Measurements from ENCODE around the gene ANKH. TPM values are rescaled to one million over a fixed set of nuclear protein-coding genes. Genes with fewer than 3 reads are reported as not detected.

The ANKH gene
- total and polyA plus RNA-seq, 10 donors: 9.0 to 87.3 (median 46.7) TPM

DNA sequence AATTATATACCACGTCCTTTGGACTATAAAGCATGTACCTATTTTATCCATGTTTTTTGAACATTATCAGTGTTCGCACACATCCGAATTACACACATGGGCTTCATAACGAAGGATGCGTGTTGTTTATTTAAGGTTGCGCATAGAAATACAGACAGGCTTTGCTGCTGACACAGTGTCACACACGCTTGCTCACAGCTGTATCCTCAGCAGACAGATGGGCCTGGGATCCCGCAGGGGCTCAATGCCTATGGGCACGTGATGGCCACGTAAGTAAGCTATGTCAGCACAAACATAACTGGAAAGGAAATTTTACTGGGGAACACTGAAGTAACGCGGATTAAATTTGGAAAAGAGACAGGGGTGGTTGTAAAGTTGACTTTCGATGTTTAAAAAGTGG lies 130.4 kb downstream of the ANKH start:
- Histone ChIP-seq H3K36me3 (peaks cover 0 to 90% (median 16%) of the 10 kb centered on the region in 6 donors), H3K9me3 (no peaks in the 10 kb centered on the region), H3K4me3 (no peak overlapping the region), H3K4me1 (peaks cover 0 to 22% (median 12%) of the 10 kb centered on the region in 6 donors), H3K27ac (no peak overlapping the region), H3K27me3 (replicated peaks in 1 of 7) (no peaks in the 10 kb centered on the region)
- TF ChIP-seq, protein P1, sequence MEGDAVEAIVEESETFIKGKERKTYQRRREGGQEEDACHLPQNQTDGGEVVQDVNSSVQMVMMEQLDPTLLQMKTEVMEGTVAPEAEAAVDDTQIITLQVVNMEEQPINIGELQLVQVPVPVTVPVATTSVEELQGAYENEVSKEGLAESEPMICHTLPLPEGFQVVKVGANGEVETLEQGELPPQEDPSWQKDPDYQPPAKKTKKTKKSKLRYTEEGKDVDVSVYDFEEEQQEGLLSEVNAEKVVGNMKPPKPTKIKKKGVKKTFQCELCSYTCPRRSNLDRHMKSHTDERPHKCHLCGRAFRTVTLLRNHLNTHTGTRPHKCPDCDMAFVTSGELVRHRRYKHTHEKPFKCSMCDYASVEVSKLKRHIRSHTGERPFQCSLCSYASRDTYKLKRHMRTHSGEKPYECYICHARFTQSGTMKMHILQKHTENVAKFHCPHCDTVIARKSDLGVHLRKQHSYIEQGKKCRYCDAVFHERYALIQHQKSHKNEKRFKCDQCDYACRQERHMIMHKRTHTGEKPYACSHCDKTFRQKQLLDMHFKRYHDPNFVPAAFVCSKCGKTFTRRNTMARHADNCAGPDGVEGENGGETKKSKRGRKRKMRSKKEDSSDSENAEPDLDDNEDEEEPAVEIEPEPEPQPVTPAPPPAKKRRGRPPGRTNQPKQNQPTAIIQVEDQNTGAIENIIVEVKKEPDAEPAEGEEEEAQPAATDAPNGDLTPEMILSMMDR (IDR thresholded peaks at IDR 0.05 in 8 of 11, conservative IDR thresholded peaks at IDR 0.05 in 3 of 11): no peak
- TF ChIP-seq POLR2AphosphoS5 (IDR thresholded peaks at IDR 0.05): no peak
- TF ChIP-seq POLR2A (IDR thresholded peaks at IDR 0.05): no peak
- WGBS, 5 donors: 94 to 98% (median 97%) methylated on average over 13 of the region's 13 CpGs
- DNase-seq: no peak
- intact Hi-C loops (cut with DNase I; ENCODE audit: low total_unique reads): no loop called here

DNA sequence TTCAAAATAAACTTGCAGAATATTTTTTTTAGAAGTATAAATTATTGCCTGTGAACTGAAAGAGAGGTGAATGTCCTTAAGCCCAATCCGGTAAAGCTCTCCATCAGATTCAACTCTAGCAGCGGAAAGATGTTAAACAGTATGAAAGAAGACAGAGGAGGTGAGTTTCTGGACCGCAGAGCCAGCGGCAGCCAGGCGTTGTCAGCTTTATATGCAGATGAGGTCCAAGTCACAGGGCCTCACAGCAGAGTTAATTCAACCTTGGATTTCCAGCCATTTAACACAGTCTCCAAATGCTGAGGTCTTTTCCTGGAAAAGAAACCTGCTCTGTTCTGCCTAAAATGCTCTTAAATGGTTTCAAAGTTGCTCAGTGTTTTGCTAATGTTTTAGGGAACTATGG lies 131.6 kb downstream of the ANKH start:
- Histone ChIP-seq H3K4me3 (no peak overlapping the region), H3K27me3 (replicated peaks in 1 of 7) (no peaks in the 10 kb centered on the region), H3K4me1 (peaks cover 0 to 11% (median 7%) of the 10 kb centered on the region in 6 donors), H3K9me3 (no peaks in the 10 kb centered on the region), H3K36me3 (peaks cover 0 to 90% (median 16%) of the 10 kb centered on the region in 6 donors), H3K27ac (no peak overlapping the region)
- intact Hi-C loops (cut with DNase I; ENCODE audit: low total_unique reads): no loop called here
- WGBS, 5 donors: 91 to 95% (median 93%) methylated on average over 5 of the region's 5 CpGs
- TF ChIP-seq, protein P1 (IDR thresholded peaks at IDR 0.05 in 8 of 11, conservative IDR thresholded peaks at IDR 0.05 in 3 of 11): no peak
- no peak for TF ChIP-seq POLR2A (IDR thresholded peaks at IDR 0.05)
- no peak for TF ChIP-seq POLR2AphosphoS5 (IDR thresholded peaks at IDR 0.05)
- no peak for DNase-seq

DNA sequence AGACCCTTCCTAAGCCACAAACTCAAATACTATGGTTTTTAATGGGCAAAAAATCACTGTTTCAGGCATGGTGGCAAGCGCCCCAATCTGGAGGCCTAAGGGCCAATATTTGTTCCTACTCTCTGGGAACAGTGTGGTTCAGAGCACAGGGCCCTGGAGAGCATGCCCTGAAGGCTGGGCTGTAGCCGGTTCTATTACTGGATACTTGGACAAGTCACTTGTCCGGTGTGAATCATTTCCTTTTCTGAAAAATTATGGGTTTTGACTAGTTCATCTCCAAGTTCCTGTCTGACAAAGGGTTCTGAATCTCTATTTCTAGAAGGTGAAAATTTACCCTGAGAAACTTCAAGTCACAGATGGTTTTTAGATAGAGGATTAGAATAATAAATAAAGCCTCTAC lies 132.0 kb downstream of the ANKH start:
- intact Hi-C loops (cut with DNase I; ENCODE audit: low total_unique reads): no loop called here
- H3K27ac ChIP-seq: no peak overlapping the region
- peaks cover 0 to 90% (median 16%) of the 10 kb centered on the region in 6 donors for H3K36me3 ChIP-seq
- DNase-seq: no peak
- TF ChIP-seq, protein P1 (IDR thresholded peaks at IDR 0.05 in 8 of 11, conservative IDR thresholded peaks at IDR 0.05 in 3 of 11): no peak
- TF ChIP-seq POLR2A (IDR thresholded peaks at IDR 0.05) (no peak), POLR2AphosphoS5 (IDR thresholded peaks at IDR 0.05) (no peak)
- no peaks in the 10 kb centered on the region for H3K27me3 ChIP-seq (replicated peaks in 1 of 7)
- H3K4me3 ChIP-seq: no peak overlapping the region
- no peaks in the 10 kb centered on the region for H3K9me3 ChIP-seq
- H3K4me1 ChIP-seq: peaks cover 0 to 6% (median 3%) of the 10 kb centered on the region in 6 donors
- 64 to 90% (median 76%) methylated on average over 3 of the region's 3 CpGs for WGBS, 5 donors

DNA sequence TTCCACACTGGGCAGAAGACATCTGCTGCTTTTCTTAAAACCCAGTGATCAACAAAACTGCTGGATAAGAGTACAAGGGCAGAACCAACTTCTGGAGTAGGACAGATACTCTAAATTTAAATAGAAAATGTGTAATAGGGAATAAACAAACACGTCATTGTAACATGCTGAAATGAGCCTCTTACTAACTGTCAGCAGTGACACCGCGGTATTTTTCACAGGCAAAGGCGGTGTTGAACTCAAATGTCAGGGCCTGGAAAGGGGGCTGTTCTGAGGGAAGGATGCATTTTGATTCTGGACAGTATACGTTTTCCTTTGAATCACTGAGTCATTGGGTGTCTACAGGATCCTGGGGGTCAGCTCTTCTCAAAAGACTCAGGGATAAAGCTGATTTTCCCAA lies 133.5 kb downstream of the ANKH start:
- H3K4me1 ChIP-seq: no peaks in the 10 kb centered on the region
- H3K27ac ChIP-seq: no peak overlapping the region
- H3K4me3 ChIP-seq: no peak overlapping the region
- intact Hi-C loops (cut with DNase I; ENCODE audit: low total_unique reads): no loop called here
- TF ChIP-seq, protein P1 (IDR thresholded peaks at IDR 0.05 in 8 of 11, conservative IDR thresholded peaks at IDR 0.05 in 3 of 11): no peak
- no peak for TF ChIP-seq POLR2AphosphoS5 (IDR thresholded peaks at IDR 0.05)
- TF ChIP-seq POLR2A (IDR thresholded peaks at IDR 0.05): no peak
- DNase-seq: no peak
- WGBS, 5 donors: 94 to 98% (median 96%) methylated on average over 5 of the region's 5 CpGs
- H3K9me3 ChIP-seq: no peaks in the 10 kb centered on the region
- peaks cover 0 to 90% (median 19%) of the 10 kb centered on the region in 6 donors for H3K36me3 ChIP-seq
- no peaks in the 10 kb centered on the region for H3K27me3 ChIP-seq (replicated peaks in 1 of 7)
